ENCODE measurements around the gene AP1S2.
"Not testable (repeated sequence)": the region's sequence is repeated elsewhere in the genome, so short reads cannot be mapped to it uniquely, and the experiment has no call there.

Gene AP1S2

GRCh38 chrX:15841853-15842516 lies 12.6 kb downstream of the AP1S2 start:
- no peak for TF ChIP-seq CTCF (IDR thresholded peaks at IDR 0.05; ENCODE audit: low read depth, low read length)
- no peak overlapping the region for H3K4me3 ChIP-seq (ENCODE audit: low read depth, low read length)

GRCh38 chrX:15838017-15838416 lies 16.6 kb downstream of the AP1S2 start:
- H3K4me3 ChIP-seq (ENCODE audit: low read depth, low read length): no peak overlapping the region
- peak; percentile 40; the same call in 1 of the 2 replicates for TF ChIP-seq CTCF (IDR thresholded peaks at IDR 0.05; ENCODE audit: low read depth, low read length)

GRCh38 chrX:15834827-15835595 lies 19.6 kb downstream of the AP1S2 start:
- H3K4me3 ChIP-seq (ENCODE audit: low read depth, low read length): no peak overlapping the region
- TF ChIP-seq CTCF (IDR thresholded peaks at IDR 0.05; ENCODE audit: low read depth, low read length): no peak

- H3K4me3 ChIP-seq (ENCODE audit: low read depth, low read length): no peak overlapping the region
- no peak for TF ChIP-seq CTCF (IDR thresholded peaks at IDR 0.05; ENCODE audit: low read depth, low read length)
Measured at GRCh38 chrX:15834053-15834452, 20.6 kb downstream of the AP1S2 start.

- H3K4me3 ChIP-seq (ENCODE audit: low read depth, low read length): not testable (repeated sequence)
Measured at GRCh38 chrX:15831347-15831746, 23.3 kb downstream of the AP1S2 start.

GRCh38 chrX:15829217-15829616 lies 25.4 kb downstream of the AP1S2 start:
- TF ChIP-seq CTCF (IDR thresholded peaks at IDR 0.05; ENCODE audit: low read depth, low read length): no peak
- no peak overlapping the region for H3K4me3 ChIP-seq (ENCODE audit: low read depth, low read length)

GRCh38 chrX:15825936-15826335 lies 28.7 kb downstream of the AP1S2 start:
- no peak overlapping the region for H3K4me3 ChIP-seq (ENCODE audit: low read depth, low read length)
- TF ChIP-seq CTCF (IDR thresholded peaks at IDR 0.05; ENCODE audit: low read depth, low read length): no peak
